SH-SY5Y (cell line): ENCODE measurements around the gene ANKRD60.

ENCODE experiments used
- GATA2 ChIP-seq: IDR thresholded peaks from 2 replicates; pipeline ENCODE4 v1.6.1; 2011; ENCODE audit warnings: mild to moderate bottlenecking, low read depth, low read length
- GATA3 ChIP-seq: IDR thresholded peaks from 2 replicates; pipeline ENCODE4 v1.6.1; 2011; ENCODE audit warnings: low read depth, mild to moderate bottlenecking, low read length, moderate library complexity

- no peak for TF ChIP-seq GATA3
- TF ChIP-seq GATA2 = no peak
Measured at GRCh38 chr20:58214310-58214709, 14.1 kb downstream of the ANKRD60 start.
